IMR-90 (cell line): Measurements from ENCODE around the gene ELFN2. TPM values are rescaled to one million over a fixed set of nuclear protein-coding genes. Genes with fewer than 3 reads are reported as not detected.

Experiments
- ATAC-seq: fragments of 200-7000 bp; cut with Tn5 transposase; 2 replicates; pipeline ENCODE4 v1.9.1; 2020; ENCODE audit warnings: low read depth, mild to moderate bottlenecking, moderate library complexity
- BruUV-seq: library from RNA; stranded (reverse); fragments of 400-500 nt; replicated peaks from 2 replicates; lab custom pipeline; 2021; lab: Mats Ljungman, UMichigan
- CTCF ChIA-PET: fragments of 300-600 bp; formaldehyde crosslinking; extraction: SDS; loops from one replicate; lab custom pipeline; 2021; ENCODE audit warnings: antibody characterized with exemption; lab: Yijun Ruan, JAX
- POLR2A ChIA-PET: fragments of 300-600 bp; sonication (Branson Sonifier 250); formaldehyde crosslinking; loops from one replicate; lab custom pipeline; 2022; ENCODE audit warnings: antibody characterized with exemption; ENCODE audit not compliant: unreplicated experiment; lab: Charles Lee
- DNase-seq: peaks from one replicate; pipeline ENCODE4 v3.0.0; 2013
- H2AFZ ChIP-seq: replicated peaks from 2 replicates; pipeline ENCODE3; 2013; ENCODE audit warnings: low read length, mild to moderate bottlenecking; ENCODE audit not compliant: poor library complexity
- H2AK5ac ChIP-seq: 2 replicates; pipeline ENCODE4 v1.6.1; 2013; ENCODE audit warnings: low read depth, low read length, inconsistent platforms
- H2AK9ac ChIP-seq: replicated peaks from 2 replicates; pipeline ENCODE3; 2013; ENCODE audit warnings: mild to moderate bottlenecking, low read depth, low read length, moderate library complexity; ENCODE audit not compliant: poor library complexity
- H2BK120ac ChIP-seq: 2 replicates; pipeline ENCODE4 v1.6.1; 2013; ENCODE audit warnings: low read depth, low read length, inconsistent platforms
- H2BK15ac ChIP-seq: 3 replicates; pipeline ENCODE4 v1.6.1; 2013; ENCODE audit warnings: low read depth, low read length, inconsistent platforms
- H2BK20ac ChIP-seq: 2 replicates; pipeline ENCODE4 v1.6.1; 2013; ENCODE audit warnings: low read depth, mild to moderate bottlenecking, inconsistent platforms, low read length, moderate library complexity
- H2BK5ac ChIP-seq: 2 replicates; pipeline ENCODE4 v1.6.1; 2013; ENCODE audit warnings: mild to moderate bottlenecking, low read depth, low read length, inconsistent platforms; ENCODE audit not compliant: poor library complexity, severe bottlenecking
- H3K14ac ChIP-seq: replicated peaks from 2 replicates; pipeline ENCODE4 v1.6.1; 2013; ENCODE audit warnings: low read depth, low read length, inconsistent platforms
- H3K18ac ChIP-seq: 2 replicates; pipeline ENCODE4 v1.6.1; 2013; ENCODE audit warnings: low read depth, low read length, control low read depth
- H3K23ac ChIP-seq: 2 replicates; pipeline ENCODE4 v1.6.1; 2013; ENCODE audit warnings: low read depth, low read length, inconsistent platforms
- H3K27ac ChIP-seq: 2 replicates; pipeline ENCODE4 v1.5.1; 2013; ENCODE audit warnings: mild to moderate bottlenecking, control low read depth, low read length; ENCODE audit not compliant: insufficient read depth
- H3K27me3 ChIP-seq: 2 replicates; pipeline ENCODE4 v1.6.1; 2013; ENCODE audit warnings: low read length; ENCODE audit not compliant: control insufficient read depth, insufficient read depth
- H3K36me3 ChIP-seq: 2 replicates; pipeline ENCODE4 v1.6.1; 2013; ENCODE audit warnings: low read length, mixed read lengths; ENCODE audit not compliant: control insufficient read depth, insufficient read depth
- H3K4ac ChIP-seq: 2 replicates; pipeline ENCODE4 v1.6.1; 2013; ENCODE audit warnings: low read depth, low read length, inconsistent platforms
- H3K4me1 ChIP-seq: 2 replicates; pipeline ENCODE4 v1.6.1; 2013; ENCODE audit warnings: low read length, mixed read lengths; ENCODE audit not compliant: control insufficient read depth, insufficient read depth
- H3K4me2 ChIP-seq: 2 replicates; pipeline ENCODE4 v1.6.1; 2013; ENCODE audit warnings: low read depth, mild to moderate bottlenecking, control low read depth, low read length, moderate library complexity
- H3K4me3 ChIP-seq: 2 replicates; pipeline ENCODE4 v1.5.1; 2013; ENCODE audit warnings: low read depth, mild to moderate bottlenecking, control low read depth, low read length, moderate library complexity; ENCODE audit not compliant: insufficient read depth
- H3K56ac ChIP-seq: 2 replicates; pipeline ENCODE4 v1.6.1; 2013; ENCODE audit warnings: low read length, inconsistent platforms; ENCODE audit not compliant: insufficient read depth; ENCODE audit errors: extremely low read depth
- H3K79me1 ChIP-seq, 2 experiments: 2 replicates each; pipeline ENCODE4 v1.6.1; 2013; ENCODE audit warnings: low read length in 2 of 2, inconsistent platforms in 1 of 2, low read depth in 1 of 2
- H3K9ac ChIP-seq: 2 replicates; pipeline ENCODE4 v1.6.1; 2013; ENCODE audit warnings: low read depth, low read length, control low read depth
- H3K9me1 ChIP-seq: 2 replicates; pipeline ENCODE4 v1.6.1; 2013; ENCODE audit warnings: low read length, inconsistent platforms; ENCODE audit not compliant: insufficient read depth
- H3K9me3 ChIP-seq: 2 replicates; pipeline ENCODE4 v1.6.1; 2013; ENCODE audit warnings: low read length; ENCODE audit not compliant: control insufficient read depth, insufficient read depth
- H4K20me1 ChIP-seq: 2 replicates; pipeline ENCODE4 v1.6.1; 2013; ENCODE audit warnings: low read length, inconsistent platforms; ENCODE audit not compliant: insufficient read depth
- H4K5ac ChIP-seq: 2 replicates; pipeline ENCODE4 v1.6.1; 2013; ENCODE audit warnings: mild to moderate bottlenecking, low read depth, low read length, control low read depth
- H4K8ac ChIP-seq, 2 experiments: 2 replicates each; pipeline ENCODE4 v1.6.1; 2013; ENCODE audit warnings: low read depth in 2 of 2, low read length in 2 of 2, control low read depth in 1 of 2, inconsistent platforms in 1 of 2
- H4K91ac ChIP-seq: 2 replicates; pipeline ENCODE4 v1.6.1; 2013; ENCODE audit warnings: low read depth, low read length, inconsistent platforms; ENCODE audit not compliant: insufficient read depth
- RCOR1 ChIP-seq: IDR thresholded peaks from 2 replicates; pipeline ENCODE4 v1.6.1; 2012; ENCODE audit warnings: mild to moderate bottlenecking, low read length, improper control_type of control experiment; ENCODE audit not compliant: insufficient replicate concordance
- WGBS, 2 experiments: methylation state at CpG; one replicate each; pipeline versions ENCODE4 v1.1.5 to v1.1.7; 2013; ENCODE audit warnings: missing lambda C conversion rate in 2 of 2; ENCODE audit not compliant: insufficient read length in 1 of 2; ENCODE audit errors: extremely low coverage in 2 of 2; 5-methylcytosine and 5-hydroxymethylcytosine counted together
- dilution Hi-C: fragments of 300-500 bp; cut with HindIII; formaldehyde crosslinking; loops from one replicate; pipeline ENCODE4 v1.14.3; 2018; ENCODE audit warnings: low sequenced_read_pairs; ENCODE audit not compliant: unreplicated experiment
- in situ Hi-C: fragments of 300-500 bp; cut with MboI; formaldehyde crosslinking; loops from 3 replicates; pipeline ENCODE4 v1.14.3; 2019; ENCODE audit warnings: low sequenced_read_pairs, inconsistent platforms, mixed read lengths
- intact Hi-C: fragments of 100-400 bp; cut with micrococcal nuclease; formaldehyde crosslinking; loops from 2 replicates; pipeline ENCODE4 v1.10.0; 2022
- polyA plus RNA-seq, 3 experiments: library from polyadenylated mRNA; depleted of rRNA; stranded (reverse); fragments of >200 nt; gene quantifications; 2 replicates each; pipeline ENCODE4 v1.2.3, GENCODE V29; 2012; ENCODE audit warnings: low replicate concordance in 1 of 3
- total RNA-seq: library from RNA; depleted of rRNA; stranded (reverse); fragments of >200 nt; gene quantifications from 2 replicates; pipeline ENCODE4 v1.2.3, GENCODE V29; 2012

Gene ELFN2
- total and polyA plus RNA-seq, 2 of the 4 experiments (the other 2 are of a cell fraction): 0.72 to 5.0 TPM

DNA sequence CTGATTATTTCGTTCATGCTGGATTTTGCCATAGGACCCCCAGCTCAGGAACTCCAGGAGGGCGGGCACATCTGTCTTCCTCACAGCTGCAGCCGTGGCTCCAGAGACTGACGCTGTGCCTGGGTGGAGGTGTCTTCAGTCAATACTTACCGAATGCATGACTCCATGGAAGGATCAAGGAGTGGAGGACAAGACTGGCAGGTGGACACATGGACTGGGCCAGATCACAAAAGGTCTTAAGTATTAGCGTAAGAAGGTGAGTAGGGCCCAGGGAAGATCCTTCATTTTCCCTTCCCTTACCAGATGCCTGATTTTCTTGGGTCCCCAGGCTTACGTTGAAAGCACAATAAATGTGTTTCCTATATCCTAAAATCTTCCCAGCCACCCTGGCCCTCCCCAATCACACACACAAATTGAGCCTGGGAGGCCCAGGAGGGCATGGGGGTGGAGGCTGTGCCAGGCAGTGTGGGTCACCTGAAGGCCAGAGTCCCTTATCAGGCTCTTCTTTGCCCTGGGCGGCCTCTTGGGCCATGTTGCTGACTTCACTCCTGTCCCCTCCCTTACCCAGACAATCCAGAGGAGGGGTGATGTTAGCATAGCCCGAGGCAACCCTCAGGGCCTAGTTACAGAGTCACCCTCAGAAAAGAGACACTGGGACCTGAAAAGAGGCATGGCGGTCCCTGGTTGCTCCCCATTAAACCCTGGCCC, 88.6 kb downstream of the ELFN2 start:
- H4K20me1 ChIP-seq: no peaks in the 10 kb centered on the region
- H2BK120ac ChIP-seq: no peak overlapping the region
- H2BK5ac ChIP-seq: no peak overlapping the region
- no peak overlapping the region for H3K4me3 ChIP-seq
- H3K9ac ChIP-seq: no peak overlapping the region
- no peaks in the 10 kb centered on the region for H3K9me1 ChIP-seq
- no peak overlapping the region for H2BK20ac ChIP-seq
- no peak overlapping the region for H4K8ac ChIP-seq
- H3K4me2 ChIP-seq: no peak overlapping the region
- no peak overlapping the region for H3K56ac ChIP-seq
- no peak overlapping the region for H4K5ac ChIP-seq
- no peak overlapping the region for H3K14ac ChIP-seq
- H3K4me1 ChIP-seq: peaks cover 21% of the 10 kb centered on the region
- H3K9me3 ChIP-seq: no peaks in the 10 kb centered on the region
- H3K4ac ChIP-seq: no peak overlapping the region
- dilution Hi-C loops (no loop called here), in situ Hi-C loops (no loop called here), intact Hi-C loops (no loop called here)
- H3K36me3 ChIP-seq: no peaks in the 10 kb centered on the region
- H2AK9ac ChIP-seq: no peak overlapping the region
- DNase-seq: no peak
- TF ChIP-seq RCOR1: no peak
- peaks cover 26% of the 10 kb centered on the region for H3K27me3 ChIP-seq
- BruUV-seq: no TSS peak
- no peak overlapping the region for H3K27ac ChIP-seq
- peak overlapping the region; percentile 51; the same call in 1 of the 2 replicates for H2AK5ac ChIP-seq
- ChIA-PET CTCF (no interaction called here), POLR2A (no interaction called here)
- no peak overlapping the region for H2AFZ ChIP-seq
- H2BK15ac ChIP-seq: peak overlapping the region; percentile 56; the same call in 1 of the 3 replicates
- H4K91ac ChIP-seq: no peak overlapping the region
- no peaks in the 10 kb centered on the region for H3K79me1 ChIP-seq
- ATAC-seq: no peak
- WGBS, 2 experiments: 89% methylated on average over 5 of the region's 10 CpGs; no CpG with 5 or more reads in 1 of the 2 experiments
- H3K23ac ChIP-seq: no peak overlapping the region
- no peak overlapping the region for H3K18ac ChIP-seq
